WTC11 (cell line): ENCODE data around the gene STYXL2.

Experiments used
- ATF3 ChIP-seq: sonication (generic); formaldehyde crosslinking; conservative IDR thresholded peaks from 2 replicates; pipeline ENCODE4 v1.8.1; 2022; ENCODE audit warnings: mild to moderate bottlenecking, missing genetic modification reagents
- CTCF ChIP-seq: fragments of 200-600 bp; IDR thresholded peaks from 2 replicates; pipeline ENCODE4 v1.8.0; 2022; ENCODE audit warnings: antibody characterized with exemption
- E2F4 ChIP-seq: sonication (generic); formaldehyde crosslinking; IDR thresholded peaks from 2 replicates; pipeline ENCODE4 v1.8.1; 2022; ENCODE audit warnings: low read depth, mild to moderate bottlenecking, moderate library complexity, missing genetic modification reagents, borderline replicate concordance
- STAT6 ChIP-seq: sonication (generic); formaldehyde crosslinking; conservative IDR thresholded peaks from 2 replicates; pipeline ENCODE4 v1.8.1; 2023; ENCODE audit warnings: mild to moderate bottlenecking, low read depth, missing genetic modification reagents, moderate library complexity
- ZNF232 ChIP-seq: sonication (generic); formaldehyde crosslinking; IDR thresholded peaks from 2 replicates; pipeline ENCODE4 v1.8.0; 2022; ENCODE audit warnings: mild to moderate bottlenecking, missing genetic modification reagents
- ZNF416 ChIP-seq: fragments of 250-450 bp; sonication (Bioruptor Pico); IDR thresholded peaks from 2 replicates; pipeline ENCODE4 v1.9.0; 2021; ENCODE audit warnings: mild to moderate bottlenecking, inconsistent platforms
- ZNF423 ChIP-seq: fragments of 250-450 bp; sonication (Bioruptor Pico); IDR thresholded peaks from 2 replicates; pipeline ENCODE4 v2.1.2; 2022; ENCODE audit warnings: mild to moderate bottlenecking, moderate library complexity

- TF ChIP-seq CTCF (no peak), ATF3 (no peak), ZNF423 (CRISPR knock-in tag) (no peak), ZNF416 (CRISPR knock-in tag) (no peak), ZNF232 (CRISPR knock-in tag) (no peak), STAT6 (CRISPR knock-in tag) (no peak), E2F4 (CRISPR knock-in tag) (no peak)
These were observed 9.1 kb upstream of the STYXL2 start for GRCh38 chr1:167084757-167085156.
